ENCODE results near the gene IFRD1. TPM values are rescaled to one million over a fixed set of nuclear protein-coding genes. Genes with fewer than 3 reads are reported as not detected.

Gene IFRD1
- total and polyA plus RNA-seq, 2 donors (not counting 3 experiments of a cell fraction or from before 2014, with no cell fraction given): 16.8 to 43.3 TPM

- POLR2A ChIA-PET: interaction anchor here (1.5 kb wide), 1 partner anchor 8 kb away, joined by 8 read pairs; the partner anchor contains the start of gene IFRD1
- Histone ChIP-seq H3K4me1 (ENCODE audit: control insufficient read depth, extremely low read depth, insufficient read depth, low read length) (no peaks in the 10 kb centered on the region), H3K36me3 (ENCODE audit: control insufficient read depth in 2 of 2, extremely low read depth in 1 of 2, insufficient read depth in 2 of 2, low read length in 2 of 2) (no peaks in the 10 kb centered on the region), H3K9ac (replicated peaks; ENCODE audit: extremely low read depth, insufficient read depth, low read length) (no peak overlapping the region), H2AFZ (ENCODE audit: low read depth, low read length) (no peak overlapping the region), H3K27ac (ENCODE audit: insufficient read depth, low read depth, low read length) (no peak overlapping the region), H3K79me2 (ENCODE audit: control insufficient read depth, insufficient read depth, low read length) (no peaks in the 10 kb centered on the region), H3K27me3 (ENCODE audit: control insufficient read depth in 2 of 2, insufficient read depth in 2 of 2, low read length in 2 of 2) (peaks cover 5 to 6% of the 10 kb centered on the region in 2 experiments), H3K4me3 (replicated peaks in 1 of 3; ENCODE audit: insufficient read depth in 1 of 3, low read depth in 1 of 3, low read length in 3 of 3) (no peak overlapping the region), H4K20me1 (replicated peaks; ENCODE audit: control insufficient read depth, extremely low read depth, insufficient read depth, low read length) (no peaks in the 10 kb centered on the region), H3K9me1 (replicated peaks; ENCODE audit: control insufficient read depth, extremely low read depth, insufficient read depth, low read length) (no peaks in the 10 kb centered on the region), H3K4me2 (ENCODE audit: insufficient read depth, low read length) (no peak overlapping the region), H3K9me3 (replicated peaks; ENCODE audit: control insufficient read depth, insufficient read depth, low read length) (no peaks in the 10 kb centered on the region)
- intact Hi-C loops (cut with micrococcal nuclease): no loop called here
- dilution Hi-C loops (cut with MboI; ENCODE audit: extremely low pct_ligation_motif_present, low sequenced_read_pairs): no loop called here
- DNase-seq (ENCODE audit: low read depth, low spot score): no peak
- no peak for FAIRE-seq
- TF ChIP-seq POLR2AphosphoS5 (IDR thresholded peaks at IDR 0.05; ENCODE audit: insufficient read depth, low read depth, low read length) (no peak), EZH2 (IDR thresholded peaks at IDR 0.05; ENCODE audit: borderline replicate concordance, low read depth, low read length, severe bottlenecking) (no peak), MAX (IDR thresholded peaks at IDR 0.05; ENCODE audit: insufficient read depth, insufficient read length) (no peak), CTCF (IDR thresholded peaks at IDR 0.05; ENCODE audit: extremely low read depth in 1 of 2, insufficient read depth in 1 of 2, low read depth in 1 of 2, low read length in 2 of 2) (no peak), MYC (IDR thresholded peaks at IDR 0.05; ENCODE audit: low read depth, low read length) (no peak), JUN (IDR thresholded peaks at IDR 0.05; ENCODE audit: borderline replicate concordance, insufficient read depth, insufficient read length, low read depth) (no peak), POLR2A (IDR thresholded peaks at IDR 0.05; ENCODE audit: low read depth, low read length) (no peak), FOS (IDR thresholded peaks at IDR 0.05; ENCODE audit: borderline replicate concordance, insufficient read depth, low read length) (no peak), GATA2 (IDR thresholded peaks at IDR 0.05; ENCODE audit: insufficient read depth, insufficient read length, low read depth, low read length) (no peak)
- BruUV-seq (replicated peaks): no TSS peak
- CTCF ChIA-PET: interaction anchor here (2.3 kb wide), 1 partner anchor 689 kb away, joined by 4 read pairs; no protein-coding TSS in a partner anchor
Observed at GRCh38 chr7:112442210-112442609, 8.1 kb upstream of the IFRD1 start.
